GM12878 (cell line): ENCODE results near the gene LYRM4. TPM values are rescaled to one million over a fixed set of nuclear protein-coding genes. Genes with fewer than 3 reads are reported as not detected.

Source experiments
- ATAC-seq: fragments of 200-7000 bp; cut with Tn5 transposase; 3 replicates; pipeline ENCODE4 v1.9.1; 2020; ENCODE audit warnings: mild to moderate bottlenecking, moderate library complexity
- BruUV-seq: library from RNA; stranded (reverse); fragments of 400-500 nt; replicated peaks from 2 replicates; lab custom pipeline; 2021; lab: Mats Ljungman, UMichigan
- CTCF ChIA-PET: fragments of 300-600 bp; sonication (Branson Sonifier 250); formaldehyde crosslinking; extraction: SDS; loops from one replicate; lab custom pipeline; 2021; ENCODE audit warnings: inconsistent platforms; lab: Yijun Ruan, JAX
- POLR2A ChIA-PET: fragments of 350-600 bp; formaldehyde crosslinking; extraction: SDS; loops from one replicate; lab custom pipeline; 2021; ENCODE audit warnings: inconsistent platforms; lab: Charles Lee
- RAD21 ChIA-PET: fragments of 300-600 bp; sonication (Branson Sonifier 250); formaldehyde crosslinking; loops from one replicate; lab custom pipeline; 2023; ENCODE audit warnings: antibody characterized with exemption; ENCODE audit not compliant: unreplicated experiment; lab: Charles Lee
- SMC1A ChIA-PET: fragments of 300-600 bp; sonication (Branson Sonifier 250); formaldehyde crosslinking; loops from one replicate; lab custom pipeline; 2023; ENCODE audit not compliant: unreplicated experiment, uncharacterized antibody; lab: Charles Lee
- DNase-seq: peaks from one replicate; pipeline ENCODE4 v3.0.0-alpha.2; 2011; ENCODE audit warnings: low read depth, low spot score
- FAIRE-seq: peaks from 3 replicates; lab custom pipeline; 2011; peaks lifted over from hg19 to GRCh38; lab: Jason Lieb, UNC
- H2AFZ ChIP-seq: 2 replicates; pipeline ENCODE4 v1.6.0; 2011; ENCODE audit warnings: low read depth, low read length, control low read depth; ENCODE audit not compliant: control insufficient read depth
- H3K27ac ChIP-seq: 2 replicates; pipeline ENCODE4 v1.5.1; 2011; ENCODE audit warnings: control low read depth; ENCODE audit not compliant: control insufficient read depth, insufficient read depth
- H3K27me3 ChIP-seq, 2 experiments: replicated peaks in 1 of 2; 2 replicates each; pipeline versions ENCODE4 v1.6.0 to v1.6.1; 2011; ENCODE audit warnings: low read length in 1 of 2; ENCODE audit not compliant: control insufficient read depth in 2 of 2, insufficient read depth in 2 of 2
- H3K36me3 ChIP-seq, 2 experiments: 2 replicates each; pipeline ENCODE4 v1.5.1; 2011; ENCODE audit warnings: low read length in 1 of 2; ENCODE audit not compliant: control insufficient read depth in 2 of 2, insufficient read depth in 2 of 2
- H3K4me1 ChIP-seq: 2 replicates; pipeline ENCODE4 v1.6.1; 2011; ENCODE audit warnings: mild to moderate bottlenecking, low read length, moderate library complexity, mixed read lengths; ENCODE audit not compliant: control insufficient read depth, insufficient read depth
- H3K4me2 ChIP-seq: 2 replicates; pipeline ENCODE4 v1.6.0; 2011; ENCODE audit warnings: control low read depth; ENCODE audit not compliant: control insufficient read depth, insufficient read depth
- H3K4me3 ChIP-seq: fragments of 200-600 bp; sonication (generic); 2 replicates; pipeline ENCODE4 v1.5.1; 2016
- H3K79me2 ChIP-seq: 2 replicates; pipeline ENCODE4 v1.6.0; 2011; ENCODE audit warnings: low read length; ENCODE audit not compliant: control insufficient read depth, insufficient read depth
- H3K9ac ChIP-seq: 2 replicates; pipeline ENCODE4 v1.8.0; 2011; ENCODE audit warnings: low read length, control low read depth, mixed read lengths; ENCODE audit not compliant: control insufficient read depth, insufficient read depth
- H3K9me3 ChIP-seq: replicated peaks from 3 replicates; pipeline ENCODE4 v1.5.1; 2011; ENCODE audit warnings: mild to moderate bottlenecking, low read length; ENCODE audit not compliant: control insufficient read depth, insufficient read depth
- H4K20me1 ChIP-seq: 2 replicates; pipeline ENCODE4 v1.6.0; 2011; ENCODE audit not compliant: control insufficient read depth, insufficient read depth
- ATF2 ChIP-seq: IDR thresholded peaks from 2 replicates; pipeline ENCODE4 v1.6.1; 2012; ENCODE audit warnings: low read length, inconsistent platforms
- MEF2B ChIP-seq: fragments of 450-650 bp; IDR thresholded peaks from 2 replicates; pipeline ENCODE4 v1.6.1; 2018; ENCODE audit warnings: mild to moderate bottlenecking, moderate library complexity; ENCODE audit not compliant: partially characterized antibody, poor library complexity, severe bottlenecking
- MXI1 ChIP-seq: fragments of 150-350 bp; IDR thresholded peaks from 2 replicates; pipeline ENCODE4 v1.6.1; 2011; ENCODE audit warnings: low read depth, mild to moderate bottlenecking, inconsistent platforms, low read length, improper control_type of control experiment
- NBN ChIP-seq: fragments of 450-650 bp; IDR thresholded peaks from 2 replicates; pipeline ENCODE4 v1.6.1; 2016
- RB1 ChIP-seq: fragments of 450-650 bp; formaldehyde crosslinking; IDR thresholded peaks from 2 replicates; pipeline ENCODE4 v1.6.1; 2017; ENCODE audit warnings: mild to moderate bottlenecking, borderline replicate concordance
- ZNF24 ChIP-seq: fragments of 450-650 bp; IDR thresholded peaks from 2 replicates; pipeline ENCODE4 v1.6.1; 2017; ENCODE audit warnings: antibody characterized with exemption, mild to moderate bottlenecking
- WGBS: methylation state at CpG from one replicate; pipeline ENCODE4 v1.1.6; 2016; ENCODE audit warnings: low lambda C conversion rate; ENCODE audit not compliant: insufficient replicate concordance, insufficient coverage; ENCODE audit errors: missing lambda C conversion rate; 5-methylcytosine and 5-hydroxymethylcytosine counted together
- in situ Hi-C: fragments of 300-500 bp; cut with MboI; formaldehyde crosslinking; loops from 9 replicates; pipeline ENCODE4 v1.14.3; 2018; ENCODE audit warnings: mixed read lengths
- intact Hi-C: fragments of 100-400 bp; cut with micrococcal nuclease; formaldehyde crosslinking; loops from one replicate; pipeline ENCODE4 v1.14.2; 2022; ENCODE audit not compliant: unreplicated experiment
- polyA plus RNA-seq, 11 experiments: library from polyadenylated mRNA; depleted of rRNA in 4 of 11; unstranded in 6 of 11; stranded (reverse) in 5 of 11; fragments of >200 nt; fragmentation: Nextera tagmentation in 4 of 11; fragmentation: Illumina TruSeq in 1 of 11; extraction: Ambion mirVana in 4 of 11; extraction: Trizol in 1 of 11; gene quantifications; 1 replicate in 1 of 11; 2 replicates in 10 of 11; pipeline versions ENCODE4 v1.2.1 to v1.2.3, GENCODE V29; 2011 to 2016; ENCODE audit warnings: inconsistent platforms in 2 of 11, missing spikeins in 2 of 11, low read depth in 1 of 11
- total RNA-seq, 4 experiments: library from RNA; depleted of rRNA in 3 of 4; stranded (reverse); fragments of >200 nt in 3 of 4; fragmentation: Illumina TruSeq in 1 of 4; extraction: Trizol in 1 of 4; gene quantifications; 2 replicates each; pipeline versions ENCODE4 v1.2.1 to v1.2.3, GENCODE V29; 2013 to 2021
- TF ChIP-seq, protein P1 (sequence below): fragments of 450-650 bp; IDR thresholded peaks from 2 replicates; pipeline ENCODE4 v1.6.1; 2017; ENCODE audit warnings: borderline replicate concordance
- TF ChIP-seq, protein P2 (sequence below): fragments of 450-650 bp; IDR thresholded peaks from 2 replicates; pipeline ENCODE4 v1.6.1; 2017; ENCODE audit warnings: antibody characterized with exemption, mild to moderate bottlenecking, moderate library complexity
- TF ChIP-seq, protein P3 (sequence below): fragments of 450-650 bp; IDR thresholded peaks from 2 replicates; pipeline ENCODE4 v1.6.1; 2018; ENCODE audit warnings: borderline replicate concordance, mild to moderate bottlenecking; ENCODE audit not compliant: partially characterized antibody

The LYRM4 gene
- total and polyA plus RNA-seq, 10 of the 15 experiments (the other 5 are each of a cell fraction or from before 2014, with no cell fraction given): 32.7 to 66.8 (median 44.0) TPM

DNA sequence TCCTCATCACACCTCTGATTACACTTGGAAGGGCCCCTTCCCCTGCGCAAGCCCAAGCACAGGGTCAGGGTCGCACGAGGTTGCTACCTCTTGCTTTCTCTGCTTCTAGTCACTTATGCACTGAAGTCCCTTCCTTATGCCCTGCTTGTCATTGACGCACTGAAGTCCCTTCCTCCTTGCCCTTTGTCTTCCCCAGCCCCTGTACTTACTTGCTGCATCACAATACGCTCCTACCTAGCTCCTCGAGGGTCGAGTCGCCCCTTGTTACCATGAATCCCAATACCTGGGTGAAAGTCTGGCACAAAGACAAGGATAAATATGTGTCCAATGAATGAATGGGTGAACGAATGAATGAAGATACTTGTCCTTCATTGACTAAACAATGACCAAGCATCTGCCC, 75.9 kb downstream of the LYRM4 start:
- no peaks in the 10 kb centered on the region for H3K4me1 ChIP-seq
- H3K9me3 ChIP-seq: no peaks in the 10 kb centered on the region
- 96% methylated on average over 9 of the region's 9 CpGs for WGBS
- H3K27me3 ChIP-seq: no peaks in the 10 kb centered on the region
- H3K79me2 ChIP-seq: no peaks in the 10 kb centered on the region
- no peaks in the 10 kb centered on the region for H4K20me1 ChIP-seq
- no peak for FAIRE-seq
- in situ Hi-C loops: no loop called here
- ChIA-PET CTCF (interaction anchor here (1.2 to 1.7 kb wide), 2 partner anchors 10 kb away, joined by 3 to 7 read pairs; no protein-coding TSS in a partner anchor), RAD21 (no interaction called here), SMC1A (interaction anchor here (1.4 kb wide), 1 partner anchor 9 kb away, joined by 5 read pairs; no protein-coding TSS in a partner anchor), POLR2A (interaction anchor here (1.0 kb wide), 1 partner anchor 11 kb away, joined by 3 read pairs; no protein-coding TSS in a partner anchor)
- no peak overlapping the region for H2AFZ ChIP-seq
- H3K4me3 ChIP-seq: no peak overlapping the region
- BruUV-seq: no TSS peak
- ATAC-seq: no peak
- intact Hi-C loops: no loop called here
- no peak overlapping the region for H3K9ac ChIP-seq
- TF ChIP-seq, protein P1, sequence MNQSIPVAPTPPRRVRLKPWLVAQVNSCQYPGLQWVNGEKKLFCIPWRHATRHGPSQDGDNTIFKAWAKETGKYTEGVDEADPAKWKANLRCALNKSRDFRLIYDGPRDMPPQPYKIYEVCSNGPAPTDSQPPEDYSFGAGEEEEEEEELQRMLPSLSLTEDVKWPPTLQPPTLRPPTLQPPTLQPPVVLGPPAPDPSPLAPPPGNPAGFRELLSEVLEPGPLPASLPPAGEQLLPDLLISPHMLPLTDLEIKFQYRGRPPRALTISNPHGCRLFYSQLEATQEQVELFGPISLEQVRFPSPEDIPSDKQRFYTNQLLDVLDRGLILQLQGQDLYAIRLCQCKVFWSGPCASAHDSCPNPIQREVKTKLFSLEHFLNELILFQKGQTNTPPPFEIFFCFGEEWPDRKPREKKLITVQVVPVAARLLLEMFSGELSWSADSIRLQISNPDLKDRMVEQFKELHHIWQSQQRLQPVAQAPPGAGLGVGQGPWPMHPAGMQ: no peak
- TF ChIP-seq ATF2: no peak
- TF ChIP-seq, protein P2, sequence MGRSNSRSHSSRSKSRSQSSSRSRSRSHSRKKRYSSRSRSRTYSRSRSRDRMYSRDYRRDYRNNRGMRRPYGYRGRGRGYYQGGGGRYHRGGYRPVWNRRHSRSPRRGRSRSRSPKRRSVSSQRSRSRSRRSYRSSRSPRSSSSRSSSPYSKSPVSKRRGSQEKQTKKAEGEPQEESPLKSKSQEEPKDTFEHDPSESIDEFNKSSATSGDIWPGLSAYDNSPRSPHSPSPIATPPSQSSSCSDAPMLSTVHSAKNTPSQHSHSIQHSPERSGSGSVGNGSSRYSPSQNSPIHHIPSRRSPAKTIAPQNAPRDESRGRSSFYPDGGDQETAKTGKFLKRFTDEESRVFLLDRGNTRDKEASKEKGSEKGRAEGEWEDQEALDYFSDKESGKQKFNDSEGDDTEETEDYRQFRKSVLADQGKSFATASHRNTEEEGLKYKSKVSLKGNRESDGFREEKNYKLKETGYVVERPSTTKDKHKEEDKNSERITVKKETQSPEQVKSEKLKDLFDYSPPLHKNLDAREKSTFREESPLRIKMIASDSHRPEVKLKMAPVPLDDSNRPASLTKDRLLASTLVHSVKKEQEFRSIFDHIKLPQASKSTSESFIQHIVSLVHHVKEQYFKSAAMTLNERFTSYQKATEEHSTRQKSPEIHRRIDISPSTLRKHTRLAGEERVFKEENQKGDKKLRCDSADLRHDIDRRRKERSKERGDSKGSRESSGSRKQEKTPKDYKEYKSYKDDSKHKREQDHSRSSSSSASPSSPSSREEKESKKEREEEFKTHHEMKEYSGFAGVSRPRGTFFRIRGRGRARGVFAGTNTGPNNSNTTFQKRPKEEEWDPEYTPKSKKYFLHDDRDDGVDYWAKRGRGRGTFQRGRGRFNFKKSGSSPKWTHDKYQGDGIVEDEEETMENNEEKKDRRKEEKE: no peak
- TF ChIP-seq, protein P3, sequence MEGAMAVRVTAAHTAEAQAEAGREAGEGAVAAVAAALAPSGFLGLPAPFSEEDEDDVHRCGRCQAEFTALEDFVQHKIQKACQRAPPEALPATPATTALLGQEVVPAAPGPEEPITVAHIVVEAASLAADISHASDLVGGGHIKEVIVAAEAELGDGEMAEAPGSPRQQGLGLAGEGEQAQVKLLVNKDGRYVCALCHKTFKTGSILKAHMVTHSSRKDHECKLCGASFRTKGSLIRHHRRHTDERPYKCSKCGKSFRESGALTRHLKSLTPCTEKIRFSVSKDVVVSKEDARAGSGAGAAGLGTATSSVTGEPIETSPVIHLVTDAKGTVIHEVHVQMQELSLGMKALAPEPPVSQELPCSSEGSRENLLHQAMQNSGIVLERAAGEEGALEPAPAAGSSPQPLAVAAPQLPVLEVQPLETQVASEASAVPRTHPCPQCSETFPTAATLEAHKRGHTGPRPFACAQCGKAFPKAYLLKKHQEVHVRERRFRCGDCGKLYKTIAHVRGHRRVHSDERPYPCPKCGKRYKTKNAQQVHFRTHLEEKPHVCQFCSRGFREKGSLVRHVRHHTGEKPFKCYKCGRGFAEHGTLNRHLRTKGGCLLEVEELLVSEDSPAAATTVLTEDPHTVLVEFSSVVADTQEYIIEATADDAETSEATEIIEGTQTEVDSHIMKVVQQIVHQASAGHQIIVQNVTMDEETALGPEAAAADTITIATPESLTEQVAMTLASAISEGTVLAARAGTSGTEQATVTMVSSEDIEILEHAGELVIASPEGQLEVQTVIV: no peak
- TF ChIP-seq MXI1: no peak
- no peak for TF ChIP-seq MEF2B
- TF ChIP-seq RB1: no peak
- no peak for TF ChIP-seq NBN
- TF ChIP-seq ZNF24: no peak
- H3K36me3 ChIP-seq: no peaks in the 10 kb centered on the region
- no peak overlapping the region for H3K27ac ChIP-seq
- no peak for DNase-seq
- no peak overlapping the region for H3K4me2 ChIP-seq
